Measurements from ENCODE around the gene FBN1.

FBN1 gene

GRCh38 chr15:48402427-48403177 lies 242.9 kb downstream of the FBN1 start:
- DNase-seq (ENCODE audit: low read depth, low spot score), result no peak

GRCh38 chr15:48400086-48400485 lies 245.4 kb downstream of the FBN1 start:
- no peak for DNase-seq (ENCODE audit: low read depth, low spot score)

DNA sequence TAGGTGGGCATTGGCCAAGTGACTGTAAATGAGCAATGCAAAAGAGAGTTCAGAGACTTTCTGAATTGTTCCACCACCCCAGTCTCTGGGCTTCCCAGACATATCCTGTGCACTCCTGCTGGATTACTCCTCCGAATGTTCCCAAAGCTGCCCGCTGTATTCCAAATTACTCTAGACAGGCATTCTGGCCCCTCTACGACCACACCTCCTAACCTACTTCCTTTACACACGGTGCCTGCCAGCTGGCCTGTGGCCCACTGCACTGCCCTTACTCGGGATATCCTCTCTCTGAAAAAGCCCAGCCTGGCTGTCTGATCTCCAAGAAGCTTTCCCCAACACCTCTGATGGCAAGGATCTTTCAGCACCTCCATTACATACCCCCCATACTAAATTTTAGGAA lies 247.7 kb downstream of the FBN1 start:
- no peak for DNase-seq (ENCODE audit: low read depth, low spot score)

DNA sequence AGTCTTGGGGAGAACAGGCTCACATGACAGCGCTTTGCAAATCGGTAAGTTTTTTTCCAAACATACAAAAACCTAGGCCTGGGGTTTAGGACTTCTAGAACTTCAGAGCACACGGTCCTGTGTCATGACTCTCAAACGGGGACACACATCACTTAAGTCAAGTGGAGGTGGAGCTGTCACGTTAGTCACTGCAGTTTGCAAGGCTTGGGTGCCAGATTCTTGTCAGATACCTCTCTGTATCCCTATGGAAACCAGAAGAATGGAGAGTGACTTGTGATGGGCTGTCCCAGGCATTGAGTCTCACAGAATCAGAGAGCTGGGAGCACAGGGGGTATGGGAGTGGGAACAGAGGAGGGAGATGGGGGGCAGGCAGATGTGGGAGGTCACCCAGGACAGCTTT lies 249.5 kb downstream of the FBN1 start:
- no peak for DNase-seq (ENCODE audit: low read depth, low spot score)

DNA sequence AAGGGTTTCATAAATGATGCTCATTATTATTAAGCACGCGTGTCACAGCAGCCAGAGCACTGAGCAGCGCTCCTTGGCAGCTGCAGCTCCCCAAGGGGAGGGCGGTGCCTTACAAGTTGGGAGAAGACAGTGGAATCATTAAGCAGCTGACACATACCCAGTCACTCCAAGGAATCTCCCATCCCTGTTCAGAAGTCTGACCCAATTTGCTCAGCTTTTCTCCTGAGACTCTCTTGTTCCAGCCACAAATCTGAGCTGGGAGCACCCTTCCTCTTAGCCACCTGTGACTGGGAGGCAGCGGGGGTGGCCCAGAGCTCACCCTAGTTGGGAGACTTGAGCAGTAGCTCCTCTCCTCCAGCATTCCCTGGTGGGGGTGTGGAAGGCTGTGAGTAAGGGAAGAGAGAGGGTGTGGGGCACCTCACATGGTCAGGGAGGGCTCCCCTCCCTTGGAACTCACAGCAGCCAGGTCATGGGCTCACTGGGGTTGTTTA lies 249.9 kb downstream of the FBN1 start:
- no peak for DNase-seq (ENCODE audit: low read depth, low spot score)

- DNase-seq (ENCODE audit: low read depth, low spot score), result no peak
Observed at GRCh38 chr15:48394970-48395369, 250.5 kb downstream of the FBN1 start.

- DNase-seq (ENCODE audit: low read depth, low spot score), result no peak
Observed at GRCh38 chr15:48393645-48394506, 251.6 kb downstream of the FBN1 start.

GRCh38 chr15:48392356-48392755 lies 253.2 kb downstream of the FBN1 start:
- DNase-seq (ENCODE audit: low read depth, low spot score), result no peak

DNA sequence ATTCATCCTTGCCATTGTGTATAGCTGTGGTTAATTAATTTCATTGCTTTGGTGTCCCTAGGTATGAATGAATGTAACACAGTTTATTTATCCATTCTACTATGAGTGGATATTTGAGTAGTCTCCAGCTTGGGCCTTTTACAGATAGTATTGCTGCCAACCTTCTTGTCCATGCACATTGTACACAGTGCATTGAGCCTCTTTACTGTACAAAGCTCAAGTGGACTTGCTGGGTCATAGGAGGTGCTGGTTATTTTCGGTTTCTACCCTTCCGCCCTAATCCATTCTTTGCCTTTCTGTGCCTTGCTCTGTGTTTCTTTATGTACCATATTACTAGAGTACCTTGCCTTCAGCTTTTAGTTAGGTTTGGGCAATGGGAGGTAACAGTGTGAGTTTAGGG lies 253.6 kb downstream of the FBN1 start:
- no peak for DNase-seq (ENCODE audit: low read depth, low spot score)

DNA sequence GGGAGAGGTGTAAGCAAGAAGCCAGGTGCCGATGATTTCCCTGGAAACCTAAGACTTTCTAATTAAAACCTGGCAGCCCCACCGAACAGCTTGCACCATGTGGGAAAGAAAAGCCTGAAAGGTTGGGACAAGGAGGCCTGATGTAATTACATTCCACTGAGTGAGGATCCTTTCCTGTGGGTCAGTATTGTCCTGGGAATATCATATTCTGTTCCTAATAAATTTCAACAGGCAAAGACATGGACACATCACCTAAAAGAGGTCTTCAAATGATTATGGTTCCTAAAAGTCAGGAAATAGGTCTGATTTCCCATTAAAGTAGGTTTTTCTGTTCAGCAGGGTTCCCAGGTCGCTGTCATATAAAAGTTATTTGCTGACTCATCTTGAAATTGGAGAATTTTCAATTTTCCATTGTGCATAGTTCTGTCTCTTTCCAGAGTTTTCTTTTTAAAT lies 255.8 kb downstream of the FBN1 start:
- DNase-seq (ENCODE audit: low read depth, low spot score), result no peak

- no peak for DNase-seq (ENCODE audit: low read depth, low spot score)
Observed at GRCh38 chr15:48388910-48389309, 256.6 kb downstream of the FBN1 start.

- DNase-seq (ENCODE audit: low read depth, low spot score), result no peak
Observed at GRCh38 chr15:48388016-48388851, 257.3 kb downstream of the FBN1 start.

GRCh38 chr15:48385031-48385830 lies 260.3 kb downstream of the FBN1 start:
- DNase-seq (ENCODE audit: low read depth, low spot score), result no peak

GRCh38 chr15:48384616-48385015 lies 260.9 kb downstream of the FBN1 start:
- DNase-seq (ENCODE audit: low read depth, low spot score), result no peak

DNA sequence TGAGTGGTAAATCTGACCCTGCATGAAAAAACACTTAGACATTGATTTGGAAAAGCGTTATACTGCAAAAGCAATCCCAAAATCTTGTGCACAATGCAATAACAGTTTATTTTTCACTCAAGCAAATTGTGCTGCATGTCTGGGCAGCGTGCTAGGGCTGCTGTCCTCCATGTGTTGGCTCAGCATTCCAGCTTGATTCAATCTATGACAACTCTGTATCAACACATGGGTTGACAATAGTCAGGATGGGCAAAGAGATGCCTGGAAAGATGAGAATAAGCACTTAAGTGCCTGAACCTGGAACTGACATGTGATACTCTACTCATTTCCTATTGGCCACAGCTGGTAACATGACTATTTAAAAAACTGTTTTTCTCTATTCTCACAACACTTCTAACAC lies 262.5 kb downstream of the FBN1 start:
- no peak for DNase-seq (ENCODE audit: low read depth, low spot score)

GRCh38 chr15:48381861-48382260 lies 263.6 kb downstream of the FBN1 start:
- no peak for DNase-seq (ENCODE audit: low read depth, low spot score)

DNA sequence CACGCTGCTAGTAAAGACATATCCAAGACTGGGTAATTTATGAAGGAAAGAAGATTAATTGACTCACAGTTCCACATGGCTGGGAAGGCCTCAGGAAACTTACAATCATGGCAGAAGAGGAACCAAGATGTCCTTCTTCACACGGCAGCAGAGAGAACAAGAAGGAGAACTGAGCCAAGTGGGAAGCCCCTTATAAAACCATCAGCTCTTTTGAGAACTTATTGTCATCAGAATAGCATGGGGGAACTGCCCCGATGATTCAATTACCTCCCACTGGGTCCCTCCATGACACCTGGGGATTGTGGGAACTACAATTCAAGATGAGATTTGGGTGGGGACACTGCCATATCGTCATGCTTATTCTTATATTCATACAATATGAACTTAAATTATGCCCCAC lies 265.3 kb downstream of the FBN1 start:
- DNase-seq (ENCODE audit: low read depth, low spot score), result no peak

DNA sequence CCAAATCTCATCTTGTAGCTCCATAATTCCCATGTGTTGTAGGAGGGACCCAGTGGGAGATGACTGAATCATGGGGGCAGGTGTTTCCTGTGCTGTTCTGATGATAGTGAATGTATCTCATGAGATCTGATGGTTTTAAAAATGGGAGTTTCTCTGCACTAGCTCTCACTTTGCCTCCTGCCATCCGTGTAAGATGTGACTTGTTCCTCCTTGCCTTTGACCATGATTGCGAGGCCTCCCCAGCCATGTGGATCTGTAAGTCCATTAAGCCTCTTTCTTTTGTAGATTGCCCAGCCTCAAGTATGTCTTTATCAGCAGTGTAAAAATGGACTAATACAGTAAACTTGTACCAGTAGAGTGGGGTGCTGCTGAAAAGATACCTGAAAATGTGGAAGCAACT lies 269.7 kb downstream of the FBN1 start:
- no peak for DNase-seq (ENCODE audit: low read depth, low spot score)

- DNase-seq (ENCODE audit: low read depth, low spot score), result no peak
Observed at GRCh38 chr15:48374472-48374871, 271.0 kb downstream of the FBN1 start.

GRCh38 chr15:48373821-48374451 lies 271.6 kb downstream of the FBN1 start:
- DNase-seq (ENCODE audit: low read depth, low spot score), result no peak

DNA sequence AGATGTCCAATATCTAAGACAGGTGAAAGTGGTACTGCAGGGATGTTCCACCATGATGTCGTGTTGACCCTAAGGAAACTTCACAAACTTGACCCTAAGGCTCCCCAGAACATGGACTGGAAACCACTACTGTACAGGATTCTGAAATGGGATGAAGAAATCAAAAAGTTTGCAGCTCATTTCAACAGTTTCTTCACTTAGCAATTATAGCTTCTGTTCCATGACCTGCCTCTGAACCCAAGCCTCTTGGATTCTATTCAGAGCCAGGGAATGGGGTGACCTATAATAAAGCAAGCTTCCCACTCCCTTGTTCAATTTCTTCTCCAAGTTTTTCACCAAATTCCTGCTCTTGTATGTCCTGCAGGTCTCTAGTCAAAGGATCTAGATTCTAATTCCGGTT lies 273.5 kb downstream of the FBN1 start:
- DNase-seq (ENCODE audit: low read depth, low spot score), result no peak

Measured in iPS DF 19.7 (cell line).